NCI-H146 (cell line): ENCODE measurements around the gene BTBD3.

Source experiments
- DNase-seq: peaks from one replicate; lab custom pipeline; 2025; lab: John Stamatoyannopoulos, UW

Gene BTBD3

DNA sequence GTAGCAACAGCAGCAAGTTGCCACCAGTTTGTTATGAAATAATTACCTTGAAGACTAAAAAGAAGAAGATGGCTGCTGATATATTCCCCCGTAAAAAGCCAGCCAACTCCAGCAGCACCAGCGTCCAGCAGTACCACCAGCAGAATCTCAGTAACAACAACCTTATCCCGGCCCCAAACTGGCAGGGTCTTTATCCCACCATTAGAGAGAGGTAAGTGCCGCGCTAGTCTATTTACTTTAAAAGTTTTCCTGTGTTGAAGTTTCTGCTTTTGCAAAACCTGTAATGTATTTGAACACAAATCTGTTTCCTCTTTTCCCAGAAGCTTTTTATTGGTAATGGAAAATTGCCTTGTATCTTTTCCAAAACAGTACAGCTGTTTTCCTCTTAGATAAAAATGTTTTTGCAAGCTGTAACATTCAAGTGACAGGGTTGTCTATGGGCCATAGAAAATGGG, 725 bp downstream of the BTBD3 start:
- peak; percentile 25 for DNase-seq

DNA sequence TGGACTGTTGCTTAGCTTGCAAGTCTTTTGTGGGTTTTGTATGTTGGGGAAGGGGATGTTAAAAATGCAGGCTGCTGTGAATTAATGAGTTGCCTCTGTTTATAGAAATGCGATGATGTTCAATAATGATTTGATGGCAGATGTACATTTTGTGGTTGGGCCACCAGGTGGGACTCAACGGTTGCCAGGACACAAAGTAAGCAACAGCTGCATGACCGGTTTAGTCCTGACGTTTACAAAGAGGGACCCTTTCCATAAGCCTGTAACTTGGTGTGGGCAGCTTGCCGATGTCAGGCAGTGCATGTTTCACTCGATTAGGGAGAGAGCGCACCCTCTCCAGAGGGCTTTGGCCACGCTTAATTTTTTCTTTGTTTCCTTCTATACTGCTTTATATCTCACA, 1.3 kb downstream of the BTBD3 start:
- peak; percentile 98 for DNase-seq

DNA sequence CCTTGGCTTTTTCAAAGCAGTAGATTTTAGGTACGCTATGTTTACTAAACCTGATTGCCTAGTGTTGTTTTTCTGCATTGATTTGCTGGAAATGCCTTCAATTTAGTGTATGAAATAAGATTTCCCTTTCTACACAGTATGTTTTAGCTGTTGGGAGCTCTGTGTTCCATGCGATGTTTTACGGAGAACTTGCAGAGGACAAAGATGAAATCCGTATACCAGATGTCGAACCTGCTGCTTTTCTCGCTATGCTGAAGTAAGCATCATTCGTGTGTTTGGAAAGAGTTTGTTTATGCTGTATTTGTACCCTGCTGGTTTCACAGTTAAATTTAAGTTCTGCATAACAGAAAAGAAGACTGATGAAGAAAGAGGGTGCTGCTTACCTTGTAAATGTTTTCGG, 1.9 kb downstream of the BTBD3 start:
- peak; percentile 37 for DNase-seq

DNA sequence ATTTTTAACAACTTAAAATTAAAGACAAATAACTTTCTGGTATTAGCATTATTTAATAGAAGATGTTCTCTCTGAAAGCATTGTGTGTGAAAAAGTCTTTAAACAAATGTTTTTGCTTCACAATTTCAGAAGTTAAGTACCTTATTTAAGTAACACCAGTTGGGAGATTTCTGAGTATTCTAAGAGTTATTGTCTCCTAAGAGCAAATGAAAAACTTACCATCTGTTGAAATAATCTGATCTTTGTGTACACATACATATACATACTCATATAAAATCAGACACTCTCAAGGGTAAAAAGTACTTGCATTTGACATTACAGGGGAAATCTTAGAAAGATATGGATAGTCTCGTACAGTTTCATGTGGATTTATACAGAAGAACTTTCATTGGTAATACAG, 2.4 kb downstream of the BTBD3 start:
- no peak for DNase-seq

DNA sequence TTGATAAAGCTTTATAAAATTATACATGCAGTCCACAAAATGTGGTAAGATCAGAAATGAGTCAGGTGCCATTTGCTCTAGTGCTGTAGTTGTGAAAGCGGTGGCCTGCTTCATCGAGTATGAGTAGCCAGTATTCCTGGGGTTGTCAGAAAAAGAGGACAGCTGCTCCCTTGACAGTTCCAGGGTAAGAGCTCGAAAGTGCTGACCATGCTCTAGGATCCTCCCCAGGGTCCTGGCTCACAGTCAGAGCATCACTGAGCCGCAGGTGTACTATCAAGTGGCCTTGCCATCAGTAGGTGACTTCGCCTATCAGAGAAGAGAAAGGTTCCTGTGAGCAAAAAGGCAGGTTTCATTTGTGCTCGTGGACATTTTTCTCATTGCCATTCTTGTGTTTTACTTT, 3.6 kb downstream of the BTBD3 start:
- DNase-seq, result peak; percentile 41

DNA sequence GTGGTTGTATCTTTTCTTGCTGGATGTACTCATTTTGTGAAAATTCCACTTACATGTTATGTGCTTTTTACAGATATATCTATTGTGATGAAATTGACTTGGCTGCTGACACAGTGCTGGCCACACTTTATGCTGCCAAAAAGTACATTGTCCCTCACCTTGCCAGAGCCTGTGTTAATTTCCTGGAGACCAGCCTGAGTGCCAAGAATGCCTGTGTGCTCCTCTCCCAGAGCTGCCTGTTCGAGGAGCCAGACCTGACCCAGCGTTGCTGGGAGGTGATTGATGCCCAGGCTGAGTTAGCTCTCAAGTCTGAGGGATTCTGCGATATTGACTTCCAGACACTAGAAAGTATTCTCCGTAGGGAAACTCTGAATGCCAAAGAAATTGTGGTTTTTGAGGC, 4.9 kb downstream of the BTBD3 start:
- DNase-seq, result no peak

DNA sequence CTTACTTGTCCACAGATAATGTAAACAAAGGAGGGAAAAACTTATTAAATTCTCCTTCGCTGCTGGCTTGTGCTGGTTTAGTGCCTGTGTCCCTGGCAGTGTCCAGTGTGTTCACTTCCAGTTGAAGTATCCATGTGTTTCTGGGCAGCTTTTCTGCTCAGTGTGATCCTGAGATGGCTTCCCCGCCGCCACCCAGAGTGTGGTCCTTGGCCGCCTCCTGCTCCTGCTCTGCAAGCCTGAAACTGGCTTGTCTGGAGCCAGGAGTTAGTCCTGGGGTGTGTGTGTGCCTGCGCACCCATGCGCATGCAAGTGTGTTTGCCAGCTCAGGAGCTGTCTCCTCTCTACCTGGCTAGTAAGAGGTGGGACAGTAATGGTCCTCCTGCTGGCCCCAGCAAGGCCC, 7.2 kb downstream of the BTBD3 start:
- DNase-seq, result no peak

DNA sequence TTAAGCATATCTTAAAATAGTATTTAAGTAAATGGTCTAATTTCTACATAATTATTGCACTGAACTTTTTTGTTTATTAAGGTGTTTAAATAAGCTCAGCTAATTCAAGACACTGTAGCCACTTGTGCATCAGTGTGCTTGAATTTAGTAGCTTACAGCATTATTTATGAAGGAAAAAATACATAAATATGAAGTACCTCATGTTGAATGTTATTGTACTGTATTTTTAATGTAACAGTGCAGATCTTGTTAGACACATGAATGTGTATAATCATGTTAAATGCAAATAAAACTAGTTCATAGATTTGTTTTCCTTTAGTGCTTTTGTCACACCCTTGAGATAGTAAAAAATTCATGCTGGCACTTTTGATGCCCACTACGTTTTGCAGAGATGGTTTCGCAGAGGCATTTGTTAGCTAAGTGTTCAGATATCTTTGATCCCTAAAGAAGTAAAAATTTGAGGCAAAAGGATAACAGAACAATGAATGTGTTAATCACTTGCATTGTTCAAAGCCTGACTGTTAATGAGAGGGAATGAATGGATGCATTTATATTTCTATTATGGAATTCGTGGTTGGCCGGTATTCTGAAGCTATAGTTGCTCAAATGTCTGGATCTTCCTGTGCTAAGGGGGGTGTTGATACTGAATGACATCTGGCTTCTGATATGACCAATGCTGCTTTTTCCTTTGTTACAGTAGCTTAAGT, 8.8 kb downstream of the BTBD3 start:
- no peak for DNase-seq

DNA sequence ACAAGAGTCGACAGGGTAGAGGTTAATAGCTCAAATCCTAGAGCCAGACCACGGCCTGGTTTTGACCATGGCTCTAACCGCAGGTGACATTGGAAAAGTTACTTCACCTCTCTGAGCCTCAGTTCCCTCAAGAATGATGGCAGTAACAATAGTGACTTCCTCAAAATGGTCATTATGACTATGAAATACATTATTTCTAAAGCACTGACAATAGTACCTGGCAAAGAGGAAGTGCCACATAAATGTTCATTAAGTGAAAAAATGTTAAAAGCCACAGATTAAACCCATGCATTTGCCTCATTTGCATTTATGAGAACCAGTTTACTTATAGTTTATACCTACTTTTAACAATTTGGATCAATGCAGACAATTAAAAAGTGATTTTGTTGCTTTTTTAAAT, 12.3 kb downstream of the BTBD3 start:
- no peak for DNase-seq

DNA sequence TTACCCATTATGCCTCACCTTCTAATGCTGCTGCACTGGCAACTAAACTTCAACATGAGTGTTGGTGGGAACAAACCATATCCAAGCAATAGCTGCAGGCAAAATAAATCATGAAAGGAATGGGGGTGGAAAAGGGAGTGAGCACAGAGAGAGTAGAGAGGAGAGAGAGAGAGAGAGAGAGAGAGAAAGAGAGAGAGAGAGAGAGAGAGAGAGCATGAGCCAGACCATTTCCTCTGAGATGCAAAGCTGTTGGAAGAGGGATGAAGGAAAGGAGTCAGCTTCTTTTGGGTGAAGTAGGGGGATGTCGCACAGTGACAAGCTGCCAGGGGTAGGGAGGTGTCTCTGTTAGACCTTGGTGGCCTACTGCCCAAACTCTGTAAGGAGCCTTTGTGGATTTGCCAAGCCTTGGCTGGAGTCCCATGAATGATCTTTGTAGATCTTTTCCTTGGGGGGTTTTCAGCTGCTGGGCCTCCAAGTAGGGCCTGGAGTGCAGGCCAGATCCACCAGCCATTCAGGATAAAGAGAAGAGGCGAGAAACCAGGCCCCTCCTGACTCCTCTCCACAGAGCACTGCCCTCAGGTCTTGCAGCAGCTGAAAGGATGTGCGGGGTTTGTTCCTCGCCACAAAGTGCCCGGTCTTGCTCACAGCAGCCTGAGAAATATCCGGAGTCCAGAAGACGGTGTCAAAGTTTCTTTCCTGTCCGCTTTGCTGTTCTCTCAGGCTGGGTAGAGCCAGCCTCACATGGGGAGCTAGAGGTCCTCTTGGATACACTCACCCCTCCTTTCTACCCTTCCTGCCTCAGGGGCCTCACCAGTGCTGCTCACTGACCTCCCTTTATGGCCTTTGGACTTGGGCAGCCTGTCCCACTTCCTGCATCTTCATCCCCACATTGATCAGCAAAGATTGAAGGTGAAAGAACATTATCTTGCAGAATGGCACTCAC, 17.8 kb downstream of the BTBD3 start:
- peak; percentile 40 for DNase-seq

DNA sequence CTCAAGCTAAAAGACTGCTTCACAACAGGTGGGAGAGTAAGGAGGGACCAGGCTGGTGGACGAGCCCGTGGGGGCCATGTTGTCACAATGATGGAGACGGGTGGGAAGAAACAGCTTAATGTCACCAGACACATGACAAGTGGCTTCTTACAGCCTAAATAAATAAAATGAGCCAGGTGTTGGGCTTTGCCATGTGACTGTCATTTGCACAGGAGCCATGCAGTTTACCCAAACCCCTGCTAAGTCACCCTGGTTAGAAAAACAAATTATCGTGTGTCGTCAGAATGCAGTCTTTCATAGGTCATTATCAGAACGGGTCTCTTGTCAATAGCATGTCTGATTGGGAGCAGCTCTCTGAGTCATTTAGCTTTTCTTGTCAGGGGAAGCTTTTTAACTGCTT, 18.5 kb downstream of the BTBD3 start:
- peak; percentile 100 for DNase-seq

DNA sequence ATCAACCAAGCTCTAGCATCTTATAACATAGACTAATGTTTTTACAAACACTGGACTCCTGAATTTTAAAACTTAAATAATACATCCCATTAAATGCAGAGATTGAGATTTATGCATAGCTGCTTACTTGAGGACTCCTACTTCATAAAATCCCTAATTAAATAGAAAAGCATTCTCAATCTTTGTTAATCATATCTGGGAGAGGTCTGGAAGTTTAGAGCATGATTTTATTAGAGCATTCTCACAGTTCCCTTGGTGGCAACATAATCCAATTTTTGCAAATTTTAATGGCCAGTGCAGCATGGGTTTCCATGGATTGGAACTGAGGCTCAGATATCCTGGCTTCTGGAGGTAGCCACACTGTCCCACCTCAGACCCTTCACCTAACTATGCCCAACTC, 19.5 kb downstream of the BTBD3 start:
- no peak for DNase-seq

DNA sequence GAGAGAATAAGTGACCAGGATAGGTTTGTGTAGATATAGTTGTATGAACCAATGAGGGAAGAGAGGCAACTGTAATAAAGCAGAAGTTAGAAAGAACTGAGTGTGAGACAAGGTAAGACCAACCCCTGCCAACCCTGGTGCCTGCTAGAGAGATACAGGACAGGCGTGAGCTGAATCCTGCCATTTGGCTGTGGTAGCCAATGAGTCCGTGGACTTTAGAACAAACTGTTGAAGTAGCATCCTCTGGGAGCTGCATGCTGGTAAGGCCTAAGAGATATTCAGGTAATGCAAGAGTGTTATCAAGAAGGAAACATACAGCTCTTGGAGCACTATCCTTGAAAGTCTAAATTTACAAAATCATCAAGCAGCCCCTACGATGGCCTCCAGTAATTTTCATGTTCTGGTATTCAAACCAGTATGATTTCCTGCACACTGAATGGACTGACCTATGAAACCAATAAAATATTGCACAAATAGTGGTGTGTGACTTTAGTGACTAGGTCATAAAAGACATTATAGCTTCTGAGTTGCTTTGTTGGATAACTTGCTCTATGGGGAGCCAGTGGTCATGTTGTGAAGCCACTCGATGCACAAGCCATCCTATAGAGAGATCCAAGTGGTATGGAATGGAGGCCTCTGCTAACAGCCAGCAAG, 24.0 kb downstream of the BTBD3 start:
- DNase-seq, result no peak

DNA sequence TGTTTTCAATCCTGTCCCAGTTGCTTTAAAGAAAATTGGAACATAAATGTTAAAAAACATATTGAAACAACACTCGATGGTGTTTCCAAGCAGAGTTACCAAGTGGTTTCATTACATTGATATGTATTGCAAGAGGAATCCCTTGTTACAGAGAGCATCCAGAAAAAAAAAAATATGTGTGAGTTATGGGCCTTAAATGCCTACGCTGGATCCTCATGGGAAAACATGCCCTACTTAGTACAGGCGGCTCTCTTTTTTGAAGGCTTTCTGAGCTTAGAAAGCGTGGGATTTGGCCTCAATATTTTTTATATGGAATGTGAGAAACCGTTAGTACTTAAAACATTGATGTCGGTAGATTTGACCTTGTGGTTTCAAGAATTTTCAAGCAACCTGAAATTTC, 26.1 kb downstream of the BTBD3 start:
- DNase-seq, result no peak

DNA sequence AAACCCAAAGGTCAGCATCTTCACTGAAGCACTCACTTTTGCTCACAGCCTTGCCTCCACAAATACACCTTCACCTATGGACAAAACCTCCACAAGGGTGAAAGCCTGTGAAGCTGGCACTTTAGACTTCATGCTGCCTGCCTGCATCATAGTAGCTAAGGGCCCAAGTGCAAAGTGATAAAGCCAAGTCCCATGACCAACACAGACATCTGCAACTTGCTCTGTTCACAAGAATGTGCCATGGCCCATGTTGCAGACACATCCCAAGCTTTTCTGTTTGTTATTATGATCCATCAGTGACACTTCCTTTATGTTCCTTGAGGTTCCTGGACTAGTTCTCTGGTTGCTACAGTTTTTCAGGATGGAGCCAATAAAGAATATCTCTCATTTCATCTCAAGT, 31.1 kb downstream of the BTBD3 start:
- no peak for DNase-seq

DNA sequence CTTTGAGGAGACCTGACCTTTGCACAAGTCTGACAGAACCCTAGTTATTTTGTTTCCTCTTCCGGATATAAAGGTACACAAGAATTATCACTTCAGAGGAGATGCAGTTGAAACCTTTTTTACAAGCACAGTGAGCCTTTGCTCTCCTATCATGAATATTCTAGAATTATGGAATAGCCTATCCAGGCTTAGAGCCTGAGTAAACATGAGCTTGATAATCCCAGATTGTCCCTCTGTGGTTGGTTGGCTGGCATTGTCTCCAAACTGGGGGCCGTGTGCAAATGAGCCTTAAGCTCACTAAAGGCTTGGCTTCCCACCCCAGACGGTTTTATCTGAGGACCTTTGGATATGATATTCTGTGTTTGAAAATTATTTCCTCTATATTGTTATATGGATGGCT, 32.0 kb downstream of the BTBD3 start:
- no peak for DNase-seq

DNA sequence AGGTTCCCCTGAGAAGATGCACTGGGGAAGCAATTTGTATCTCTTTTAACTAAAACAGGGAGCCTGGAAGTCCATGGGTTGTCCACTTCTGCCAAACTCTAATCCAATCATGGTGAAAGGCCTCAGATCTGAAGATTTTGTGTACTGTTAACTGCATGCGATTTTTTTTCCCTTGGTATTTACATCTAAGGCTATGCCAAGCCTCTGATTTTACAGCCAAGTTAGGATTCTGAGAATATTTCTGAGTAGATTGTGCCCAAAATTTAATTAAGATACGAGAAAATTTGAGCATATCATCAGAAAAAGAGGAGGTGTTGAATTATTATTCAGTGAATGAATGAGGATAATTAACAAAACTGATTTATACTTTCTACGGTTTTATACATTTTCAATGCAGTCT, 34.0 kb downstream of the BTBD3 start:
- DNase-seq, result no peak

DNA sequence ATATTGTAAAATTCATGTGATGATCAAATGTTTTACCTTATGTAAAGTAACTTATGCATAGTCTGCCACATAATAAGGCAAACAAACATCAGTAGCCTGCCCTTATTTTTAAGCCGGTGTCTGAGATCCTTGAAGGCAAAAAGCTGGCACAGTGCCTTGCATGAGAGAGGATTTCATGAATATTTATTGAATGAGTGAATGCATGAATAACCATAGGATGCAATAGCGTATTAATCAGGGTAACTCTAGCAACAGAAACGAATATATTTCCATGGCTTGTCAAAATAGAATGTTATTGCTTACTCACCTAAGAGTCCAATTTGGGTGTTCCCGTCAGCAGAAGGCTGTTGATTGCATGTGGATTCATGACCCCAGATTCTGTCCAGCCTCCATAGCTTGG, 34.9 kb downstream of the BTBD3 start:
- no peak for DNase-seq

DNA sequence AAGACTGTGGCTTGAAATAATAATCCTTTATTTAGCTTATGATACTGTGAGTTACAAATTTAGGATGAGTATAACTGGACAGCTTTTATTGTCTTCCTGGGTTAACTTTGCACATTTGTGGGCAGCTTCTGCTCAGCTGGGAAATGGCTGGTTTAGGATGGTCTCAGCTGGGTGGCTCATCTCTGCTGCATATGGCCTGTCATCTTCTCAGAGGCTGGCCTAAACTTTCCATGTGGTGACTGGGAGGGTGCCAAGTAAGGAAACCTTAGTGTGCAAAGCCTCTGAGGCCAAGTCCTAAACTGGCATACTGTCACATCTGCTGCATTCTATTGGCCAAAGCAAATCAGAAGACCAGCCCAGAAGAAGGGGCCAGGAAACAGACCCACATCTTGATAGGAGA, 40.2 kb downstream of the BTBD3 start:
- no peak for DNase-seq

DNA sequence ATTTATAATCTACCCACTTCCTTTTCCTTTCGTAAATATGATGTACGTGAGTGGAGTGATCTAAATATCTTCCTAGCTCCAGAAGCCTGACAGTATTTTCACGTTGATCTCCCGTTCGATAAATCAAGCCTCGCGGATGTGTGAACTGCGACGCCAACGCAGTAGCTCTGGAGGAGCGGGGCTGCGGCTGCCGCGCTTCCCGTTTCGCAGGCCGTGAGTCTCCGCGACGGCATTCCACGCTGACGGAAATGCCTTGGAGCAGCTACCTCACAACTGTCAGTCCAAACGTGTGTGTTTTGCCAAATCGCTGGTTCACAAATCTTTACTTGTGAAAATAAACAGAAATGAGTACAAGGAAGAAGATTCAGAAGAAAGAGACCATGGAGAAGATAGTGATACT, 41.2 kb downstream of the BTBD3 start:
- DNase-seq, result no peak

DNA sequence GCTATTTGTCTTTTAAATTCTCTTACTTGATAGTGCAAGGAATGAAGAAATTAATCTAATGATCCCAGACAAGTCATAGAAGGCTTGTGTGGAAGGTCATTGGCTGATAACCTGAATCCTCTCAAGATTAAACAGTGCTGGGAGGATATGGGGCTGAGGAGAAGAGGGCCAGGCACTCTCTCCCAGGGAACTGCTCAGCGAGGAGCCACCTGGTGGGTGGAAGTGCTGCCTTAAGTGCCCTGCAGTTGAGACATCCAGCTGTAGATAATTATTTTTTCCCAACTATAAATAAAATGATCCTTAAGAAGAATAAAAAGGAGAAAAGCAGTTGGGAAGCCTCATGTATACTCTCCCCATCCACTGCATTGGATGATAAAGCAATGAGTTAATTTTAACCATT, 47.9 kb downstream of the BTBD3 start:
- no peak for DNase-seq

DNA sequence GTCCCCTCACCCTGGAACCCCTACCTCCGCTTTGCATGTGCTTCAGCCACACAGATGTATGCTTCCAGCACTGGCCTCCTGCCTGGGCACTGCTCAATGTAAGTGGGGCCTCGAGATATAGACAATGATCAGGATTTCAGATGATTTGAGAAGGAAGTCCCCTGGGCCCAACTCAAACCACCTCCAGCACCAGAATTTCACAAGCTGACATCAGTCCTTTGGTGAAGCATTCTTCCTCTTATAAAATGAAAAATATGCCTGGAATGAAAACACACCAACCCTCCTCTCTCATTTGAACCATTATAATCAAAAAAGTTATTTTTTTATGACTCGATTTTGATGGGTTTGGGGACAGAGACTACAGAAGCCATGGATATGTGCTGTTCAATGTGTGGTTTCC, 48.5 kb downstream of the BTBD3 start:
- no peak for DNase-seq
